GM18526 (cell line): ENCODE data around the gene FOXRED2.

ENCODE experiments used
- POLR2A ChIP-seq: IDR thresholded peaks from 3 replicates; pipeline ENCODE4 v1.6.1; 2011; ENCODE audit not compliant: insufficient read length; ENCODE audit errors: extremely low read depth

FOXRED2 gene

GRCh38 chr22:36442506-36443197, 64.2 kb downstream of the FOXRED2 start:
- no peak for TF ChIP-seq POLR2A

GRCh38 chr22:36440429-36441002, 66.3 kb downstream of the FOXRED2 start:
- TF ChIP-seq POLR2A: no peak

GRCh38 chr22:36439481-36440271, 67.2 kb downstream of the FOXRED2 start:
- no peak for TF ChIP-seq POLR2A
